Loucy (cell line): ENCODE results near the gene STK36.

Source experiments
- H2AFZ ChIP-seq: fragments of 200-600 bp; sonication (generic); 2 replicates; pipeline ENCODE4 v1.6.0; 2016; ENCODE audit warnings: antibody characterized with exemption, mild to moderate bottlenecking, low read length, moderate library complexity
- H3F3A ChIP-seq: fragments of 200-600 bp; 2 replicates; pipeline ENCODE4 v1.6.0; 2016; ENCODE audit warnings: antibody characterized with exemption, low read depth, mild to moderate bottlenecking
- H3K27me3 ChIP-seq: fragments of 200-600 bp; sonication (generic); 2 replicates; pipeline ENCODE4 v1.6.1; 2014; ENCODE audit warnings: low read length, mild to moderate bottlenecking; ENCODE audit not compliant: insufficient read depth, poor library complexity, severe bottlenecking
- H3K36me3 ChIP-seq: fragments of 200-600 bp; sonication (generic); 2 replicates; pipeline ENCODE4 v1.6.1; 2016; ENCODE audit warnings: low read length; ENCODE audit not compliant: insufficient read depth
- H3K4me1 ChIP-seq: fragments of 200-600 bp; sonication (generic); 2 replicates; pipeline ENCODE4 v1.5.1; 2014; ENCODE audit warnings: low read length, mild to moderate bottlenecking; ENCODE audit not compliant: insufficient read depth, poor library complexity, severe bottlenecking
- H3K4me2 ChIP-seq: fragments of 200-600 bp; sonication (generic); 2 replicates; pipeline ENCODE4 v1.6.0; 2014; ENCODE audit warnings: antibody characterized with exemption, low read length, low read depth, mild to moderate bottlenecking; ENCODE audit not compliant: poor library complexity, severe bottlenecking
- H3K4me3 ChIP-seq: fragments of 200-600 bp; sonication (generic); 2 replicates; pipeline ENCODE4 v1.5.1; 2014; ENCODE audit warnings: low read length, mild to moderate bottlenecking, mixed read lengths; ENCODE audit not compliant: poor library complexity, severe bottlenecking
- H3K79me2 ChIP-seq: fragments of 200-600 bp; sonication (generic); 2 replicates; pipeline ENCODE4 v1.6.1; 2014; ENCODE audit warnings: low read length; ENCODE audit not compliant: insufficient read depth
- H3K9ac ChIP-seq: fragments of 200-600 bp; sonication (generic); 2 replicates; pipeline ENCODE4 v1.6.0; 2014; ENCODE audit warnings: mild to moderate bottlenecking, low read depth, low read length, moderate library complexity; ENCODE audit not compliant: poor library complexity, severe bottlenecking
- H3K9me2 ChIP-seq: fragments of 200-600 bp; sonication (generic); replicated peaks from 2 replicates; pipeline ENCODE4 v1.6.1; 2016; ENCODE audit warnings: low read depth, low read length, mixed read lengths
- H3K9me3 ChIP-seq: fragments of 200-600 bp; sonication (generic); 2 replicates; pipeline ENCODE4 v1.6.1; 2014; ENCODE audit warnings: mild to moderate bottlenecking, antibody characterized with exemption, low read length, low read depth; ENCODE audit not compliant: insufficient read depth
- H4K20me1 ChIP-seq: fragments of 200-600 bp; sonication (generic); 2 replicates; pipeline ENCODE4 v1.6.0; 2014; ENCODE audit warnings: antibody characterized with exemption, low read length, mild to moderate bottlenecking; ENCODE audit not compliant: insufficient read depth, poor library complexity, severe bottlenecking
- EZH2phosphoT487 ChIP-seq: fragments of 200-600 bp; IDR thresholded peaks from 2 replicates; pipeline ENCODE4 v1.6.1; 2018; ENCODE audit warnings: antibody characterized with exemption, mild to moderate bottlenecking, moderate library complexity, borderline replicate concordance
- TF ChIP-seq, protein P1 (sequence below): fragments of 200-600 bp; sonication (generic); conservative IDR thresholded peaks from 2 replicates; pipeline ENCODE4 v1.5.1; 2014; ENCODE audit warnings: mild to moderate bottlenecking, antibody characterized with exemption, low read length

STK36 gene

DNA sequence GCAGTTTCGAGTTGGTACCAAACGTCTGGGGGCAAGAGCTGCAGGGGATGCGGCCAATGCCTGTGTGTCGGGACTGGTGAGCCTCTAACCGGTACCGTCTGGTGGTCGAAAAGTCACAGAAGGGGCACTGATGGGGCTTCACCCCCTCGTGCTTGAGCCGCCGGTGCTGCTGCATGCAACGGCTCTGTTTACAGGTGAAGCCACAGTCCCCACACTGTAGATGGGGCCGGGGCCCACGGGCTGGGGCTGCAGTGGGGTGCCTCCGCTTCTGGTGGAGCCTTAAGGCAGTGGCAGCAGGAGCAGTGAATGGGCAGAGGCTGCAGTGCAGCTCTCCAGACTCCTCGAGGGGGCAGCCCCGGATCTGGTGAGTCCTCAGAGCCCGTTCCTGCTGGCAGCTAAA is 29.1 kb upstream of the STK36 start:
- no peak overlapping the region for H2AFZ ChIP-seq
- H3K27me3 ChIP-seq: no peaks in the 10 kb centered on the region
- no peak overlapping the region for H3K9ac ChIP-seq
- no peaks in the 10 kb centered on the region for H3K9me2 ChIP-seq
- H3K9me3 ChIP-seq: no peaks in the 10 kb centered on the region
- no peaks in the 10 kb centered on the region for H3K4me1 ChIP-seq
- peaks cover 63% of the 10 kb centered on the region; the same call in 1 of the 2 replicates for H3K36me3 ChIP-seq
- no peaks in the 10 kb centered on the region; the same call in 1 of the 2 replicates for H3K79me2 ChIP-seq
- TF ChIP-seq, protein P1, sequence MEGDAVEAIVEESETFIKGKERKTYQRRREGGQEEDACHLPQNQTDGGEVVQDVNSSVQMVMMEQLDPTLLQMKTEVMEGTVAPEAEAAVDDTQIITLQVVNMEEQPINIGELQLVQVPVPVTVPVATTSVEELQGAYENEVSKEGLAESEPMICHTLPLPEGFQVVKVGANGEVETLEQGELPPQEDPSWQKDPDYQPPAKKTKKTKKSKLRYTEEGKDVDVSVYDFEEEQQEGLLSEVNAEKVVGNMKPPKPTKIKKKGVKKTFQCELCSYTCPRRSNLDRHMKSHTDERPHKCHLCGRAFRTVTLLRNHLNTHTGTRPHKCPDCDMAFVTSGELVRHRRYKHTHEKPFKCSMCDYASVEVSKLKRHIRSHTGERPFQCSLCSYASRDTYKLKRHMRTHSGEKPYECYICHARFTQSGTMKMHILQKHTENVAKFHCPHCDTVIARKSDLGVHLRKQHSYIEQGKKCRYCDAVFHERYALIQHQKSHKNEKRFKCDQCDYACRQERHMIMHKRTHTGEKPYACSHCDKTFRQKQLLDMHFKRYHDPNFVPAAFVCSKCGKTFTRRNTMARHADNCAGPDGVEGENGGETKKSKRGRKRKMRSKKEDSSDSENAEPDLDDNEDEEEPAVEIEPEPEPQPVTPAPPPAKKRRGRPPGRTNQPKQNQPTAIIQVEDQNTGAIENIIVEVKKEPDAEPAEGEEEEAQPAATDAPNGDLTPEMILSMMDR: no peak
- no peak for TF ChIP-seq EZH2phosphoT487
- H3K4me2 ChIP-seq: no peak overlapping the region
- H3F3A ChIP-seq: no peaks in the 10 kb centered on the region
- H4K20me1 ChIP-seq: no peaks in the 10 kb centered on the region
- H3K4me3 ChIP-seq: no peak overlapping the region

DNA sequence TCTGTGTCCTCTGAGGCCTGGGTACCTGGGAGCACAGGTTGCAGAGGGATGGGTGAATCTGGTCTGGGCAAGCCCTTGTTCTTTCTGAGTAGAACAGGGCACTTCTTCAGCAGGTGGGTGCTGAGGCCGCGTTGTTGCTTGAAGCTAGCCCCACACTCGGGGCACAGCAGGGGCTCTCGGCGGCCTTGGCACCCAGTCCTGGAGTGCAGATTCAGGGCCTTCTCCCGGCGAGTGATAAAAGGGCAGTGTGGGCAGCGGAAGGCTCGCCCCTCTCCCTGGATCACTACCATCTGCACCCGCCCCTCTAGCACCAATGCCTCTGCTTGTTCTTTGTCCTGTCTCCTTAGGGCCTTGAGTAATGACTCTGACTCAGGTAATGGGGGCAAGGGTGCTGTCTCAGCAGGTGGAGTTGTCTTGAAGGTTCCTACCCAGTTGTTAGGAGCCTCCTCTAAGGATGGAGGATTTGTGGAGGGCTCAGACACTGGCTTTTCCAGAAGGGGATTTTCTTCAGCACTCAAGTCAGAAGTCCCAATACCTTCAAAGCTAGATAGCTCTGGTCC is 28.1 kb upstream of the STK36 start:
- Histone ChIP-seq H3K9me2 (no peaks in the 10 kb centered on the region), H3F3A (no peaks in the 10 kb centered on the region), H3K4me2 (no peak overlapping the region), H3K9me3 (no peaks in the 10 kb centered on the region), H4K20me1 (no peaks in the 10 kb centered on the region), H3K27me3 (no peaks in the 10 kb centered on the region), H3K36me3 (peaks cover 61% of the 10 kb centered on the region; the same call in 1 of the 2 replicates), H2AFZ (no peak overlapping the region), H3K4me1 (no peaks in the 10 kb centered on the region), H3K9ac (no peak overlapping the region), H3K4me3 (no peak overlapping the region), H3K79me2 (no peaks in the 10 kb centered on the region; the same call in 1 of the 2 replicates)
- TF ChIP-seq, protein P1: no peak

DNA sequence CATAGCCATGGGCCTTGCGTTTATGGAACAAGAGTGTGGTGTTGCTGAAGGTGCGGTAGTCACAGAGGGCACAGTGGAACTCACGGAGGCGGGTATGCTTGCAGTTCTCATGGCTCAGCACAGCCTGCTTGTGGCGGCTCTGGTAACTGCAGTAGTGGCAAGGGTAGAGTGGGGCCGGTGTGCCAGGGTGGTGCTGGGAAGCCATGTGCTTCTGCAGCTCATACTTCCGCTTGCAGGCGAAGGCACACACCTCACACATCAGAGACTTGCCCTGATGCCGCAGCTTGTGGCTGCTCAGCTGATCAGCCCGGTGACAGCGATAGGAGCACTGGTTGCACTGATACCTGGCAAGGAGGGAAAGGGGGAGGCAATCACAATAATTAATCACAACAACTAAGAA is 27.2 kb upstream of the STK36 start:
- H3K4me2 ChIP-seq: no peak overlapping the region

More for the DNA sequence above, 27.2 kb upstream of the STK36 start:
- Histone ChIP-seq H3K79me2 (no peaks in the 10 kb centered on the region; the same call in 1 of the 2 replicates), H3K27me3 (no peaks in the 10 kb centered on the region), H3K9ac (no peak overlapping the region), H3K9me2 (no peaks in the 10 kb centered on the region), H2AFZ (no peak overlapping the region), H3F3A (no peaks in the 10 kb centered on the region), H3K9me3 (no peaks in the 10 kb centered on the region), H3K4me3 (no peak overlapping the region), H4K20me1 (no peaks in the 10 kb centered on the region), H3K4me1 (no peaks in the 10 kb centered on the region), H3K36me3 (peaks cover 62% of the 10 kb centered on the region; the same call in 1 of the 2 replicates)
- TF ChIP-seq, protein P1: no peak
- no peak for TF ChIP-seq EZH2phosphoT487
